Urothelium cell line (cell line): Measurements from ENCODE around the gene C6orf15.
"Not testable (repeated sequence)": the region's sequence is repeated elsewhere in the genome, so short reads cannot be mapped to it uniquely, and the experiment has no call there.

Experiments
- DNase-seq: peaks from one replicate; pipeline ENCODE4 v3.0.0; 2011; ENCODE audit warnings: low spot score, mixed read lengths
- FAIRE-seq: peaks from 2 replicates; lab custom pipeline; 2011; peaks lifted over from hg19 to GRCh38; lab: Jason Lieb, UNC

Gene C6orf15

GRCh38 chr6:31070711-31071197, 41.6 kb downstream of the C6orf15 start:
- FAIRE-seq (no peak), DNase-seq (peak; percentile 59)

GRCh38 chr6:31068669-31069340, 43.6 kb downstream of the C6orf15 start:
- FAIRE-seq: peak; percentile 13
- DNase-seq: peak; percentile 86

- FAIRE-seq, DNase-seq: not testable (repeated sequence)
Measured at GRCh38 chr6:31067891-31068668, 44.3 kb downstream of the C6orf15 start.

- FAIRE-seq, DNase-seq: not testable (repeated sequence)
Measured at GRCh38 chr6:31067028-31067427, 45.3 kb downstream of the C6orf15 start.

GRCh38 chr6:31065556-31065955, 46.8 kb downstream of the C6orf15 start:
- FAIRE-seq (no peak), DNase-seq (no peak)

GRCh38 chr6:31063906-31064435, 48.4 kb downstream of the C6orf15 start:
- no peak for FAIRE-seq
- DNase-seq: no peak
